Caco-2 (cell line): Measurements from ENCODE around the gene NXN. TPM values are rescaled to one million over a fixed set of nuclear protein-coding genes. Genes with fewer than 3 reads are reported as not detected.

Experiments
- BruUV-seq: library from RNA; stranded (reverse); fragments of 400-500 nt; replicated peaks from 2 replicates; lab custom pipeline; 2021; lab: Mats Ljungman, UMichigan
- CTCF ChIA-PET: fragments of 300-600 bp; sonication (Branson Sonifier 250); formaldehyde crosslinking; loops from one replicate; lab custom pipeline; 2022; ENCODE audit warnings: antibody characterized with exemption; lab: Charles Lee
- POLR2A ChIA-PET: fragments of 300-600 bp; sonication (Branson Sonifier 250); formaldehyde crosslinking; loops from one replicate; lab custom pipeline; 2022; ENCODE audit warnings: antibody characterized with exemption; lab: Charles Lee
- DNase-seq, 2 experiments: peaks; one replicate each; pipeline versions ENCODE4 v3.0.0 to v3.0.0-alpha.2; 2020 to 2022
- H3K27me3 ChIP-seq: replicated peaks from 2 replicates; pipeline ENCODE4 v1.6.0; 2011; ENCODE audit warnings: low read length; ENCODE audit not compliant: control insufficient read depth, insufficient read depth
- H3K36me3 ChIP-seq: 2 replicates; pipeline ENCODE4 v1.5.1; 2011; ENCODE audit warnings: low read length; ENCODE audit not compliant: control insufficient read depth, insufficient read depth
- H3K4me1 ChIP-seq: fragments of 250-450 bp; sonication (Bioruptor Pico); 2 replicates; pipeline ENCODE4 v1.5.1; 2020; ENCODE audit warnings: mild to moderate bottlenecking
- H3K4me3 ChIP-seq: 2 replicates; pipeline ENCODE4 v1.5.1; 2011; ENCODE audit warnings: low read depth, mild to moderate bottlenecking, control low read depth, low read length
- H3K9me3 ChIP-seq: fragments of 250-450 bp; sonication (Bioruptor Pico); 2 replicates; pipeline ENCODE4 v1.5.1; 2020; ENCODE audit warnings: mild to moderate bottlenecking, moderate library complexity
- H3K27ac Mint-ChIP-seq: one replicate; pipeline ENCODE4 v1.8.0; 2022; ENCODE audit warnings: mixed read lengths; ENCODE audit not compliant: unreplicated experiment
- H3K27me3 Mint-ChIP-seq: one replicate; pipeline ENCODE4 v1.8.0; 2022; ENCODE audit warnings: mixed read lengths; ENCODE audit not compliant: insufficient read depth, unreplicated experiment
- H3K36me3 Mint-ChIP-seq: one replicate; pipeline ENCODE4 v1.8.0; 2022; ENCODE audit warnings: mild to moderate bottlenecking, mixed read lengths; ENCODE audit not compliant: insufficient read depth, unreplicated experiment
- H3K4me1 Mint-ChIP-seq: one replicate; pipeline ENCODE4 v1.8.0; 2022; ENCODE audit warnings: low read depth, mixed read lengths; ENCODE audit not compliant: unreplicated experiment
- H3K4me3 Mint-ChIP-seq: one replicate; pipeline ENCODE4 v1.8.0; 2022; ENCODE audit warnings: mild to moderate bottlenecking, moderate library complexity, mixed read lengths; ENCODE audit not compliant: unreplicated experiment
- H3K9me3 Mint-ChIP-seq: one replicate; pipeline ENCODE4 v1.8.0; 2022; ENCODE audit warnings: mixed read lengths; ENCODE audit not compliant: unreplicated experiment
- intact Hi-C: fragments of 100-400 bp; cut with micrococcal nuclease; formaldehyde crosslinking; loops from one replicate; pipeline ENCODE4 v1.10.0; 2022; ENCODE audit not compliant: unreplicated experiment
- total RNA-seq: library from RNA; stranded (reverse); gene quantifications from 2 replicates; pipeline ENCODE4 v1.2.3, GENCODE V29; 2022
- TF ChIP-seq, protein P1 (sequence below), 2 experiments: fragments of 200-600 bp in 1 of 2; IDR thresholded peaks; 1 replicate in 1 of 2; 2 replicates in 1 of 2; pipeline versions ENCODE4 v1.5.1 to v1.8.0; 2011 to 2022; ENCODE audit warnings: antibody characterized with exemption in 1 of 2, control low read depth in 1 of 2, inconsistent platforms in 1 of 2, low read depth in 1 of 2, low read length in 1 of 2, mild to moderate bottlenecking in 1 of 2, moderate library complexity in 1 of 2; ENCODE audit not compliant: insufficient read depth in 1 of 2, severe bottlenecking in 1 of 2, unreplicated experiment in 1 of 2

NXN gene
- total RNA-seq, 1 experiment from 2014 or later: 76.7 TPM

- no peaks in the 10 kb centered on the region for H3K27me3 ChIP-seq
- ChIA-PET CTCF (no interaction called here), POLR2A (interaction anchor here (0.7 kb wide), 1 partner anchor 10 kb away, joined by 3 read pairs; no protein-coding TSS in a partner anchor)
- Mint-ChIP-seq H3K4me1 (no peaks in the 10 kb centered on the region), H3K27me3 (no peaks in the 10 kb centered on the region), H3K36me3 (peaks cover 77% of the 10 kb centered on the region), H3K9me3 (peaks cover 11% of the 10 kb centered on the region), H3K4me3 (no peak overlapping the region), H3K27ac (no peak overlapping the region)
- no TSS peak for BruUV-seq
- no peak for DNase-seq
- TF ChIP-seq, protein P1, sequence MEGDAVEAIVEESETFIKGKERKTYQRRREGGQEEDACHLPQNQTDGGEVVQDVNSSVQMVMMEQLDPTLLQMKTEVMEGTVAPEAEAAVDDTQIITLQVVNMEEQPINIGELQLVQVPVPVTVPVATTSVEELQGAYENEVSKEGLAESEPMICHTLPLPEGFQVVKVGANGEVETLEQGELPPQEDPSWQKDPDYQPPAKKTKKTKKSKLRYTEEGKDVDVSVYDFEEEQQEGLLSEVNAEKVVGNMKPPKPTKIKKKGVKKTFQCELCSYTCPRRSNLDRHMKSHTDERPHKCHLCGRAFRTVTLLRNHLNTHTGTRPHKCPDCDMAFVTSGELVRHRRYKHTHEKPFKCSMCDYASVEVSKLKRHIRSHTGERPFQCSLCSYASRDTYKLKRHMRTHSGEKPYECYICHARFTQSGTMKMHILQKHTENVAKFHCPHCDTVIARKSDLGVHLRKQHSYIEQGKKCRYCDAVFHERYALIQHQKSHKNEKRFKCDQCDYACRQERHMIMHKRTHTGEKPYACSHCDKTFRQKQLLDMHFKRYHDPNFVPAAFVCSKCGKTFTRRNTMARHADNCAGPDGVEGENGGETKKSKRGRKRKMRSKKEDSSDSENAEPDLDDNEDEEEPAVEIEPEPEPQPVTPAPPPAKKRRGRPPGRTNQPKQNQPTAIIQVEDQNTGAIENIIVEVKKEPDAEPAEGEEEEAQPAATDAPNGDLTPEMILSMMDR (IDR thresholded peaks at IDR 0.05; ENCODE audit: insufficient read depth in 1 of 2, low read depth in 1 of 2, low read length in 1 of 2, severe bottlenecking in 1 of 2, unreplicated experiment in 1 of 2): no peak
- intact Hi-C loops: no loop called here
- H3K9me3 ChIP-seq: no peaks in the 10 kb centered on the region
- H3K36me3 ChIP-seq: no peaks in the 10 kb centered on the region; the same call in 1 of the 2 replicates
- H3K4me3 ChIP-seq: no peak overlapping the region
- no peaks in the 10 kb centered on the region for H3K4me1 ChIP-seq
Observed at GRCh38 chr17:846901-847843, 132.4 kb downstream of the NXN start.

- Mint-ChIP-seq H3K27me3 (no peaks in the 10 kb centered on the region), H3K4me3 (no peak overlapping the region), H3K4me1 (no peaks in the 10 kb centered on the region), H3K27ac (peak overlapping the region; percentile 45), H3K9me3 (peaks cover 12% of the 10 kb centered on the region), H3K36me3 (peaks cover 94% of the 10 kb centered on the region)
- CTCF ChIA-PET: no interaction called here
- H3K4me1 ChIP-seq: no peaks in the 10 kb centered on the region
- DNase-seq: no peak
- intact Hi-C loops: no loop called here
- BruUV-seq: no TSS peak
- no peak overlapping the region for H3K4me3 ChIP-seq
- no peaks in the 10 kb centered on the region; the same call in 1 of the 2 replicates for H3K9me3 ChIP-seq
- POLR2A ChIA-PET: no interaction called here
- TF ChIP-seq, protein P1 (IDR thresholded peaks at IDR 0.05; ENCODE audit: insufficient read depth in 1 of 2, low read depth in 1 of 2, low read length in 1 of 2, severe bottlenecking in 1 of 2, unreplicated experiment in 1 of 2): no peak
- H3K36me3 ChIP-seq: no peaks in the 10 kb centered on the region; the same call in 1 of the 2 replicates
- no peaks in the 10 kb centered on the region for H3K27me3 ChIP-seq
Observed at GRCh38 chr17:841313-841712, 138.3 kb downstream of the NXN start.

- peak overlapping the region; percentile 45 for H3K27ac Mint-ChIP-seq
Observed at GRCh38 chr17:838486-838885, 141.1 kb downstream of the NXN start.

More at GRCh38 chr17:838486-838885, 141.1 kb downstream of the NXN start:
- BruUV-seq: no TSS peak
- ChIA-PET CTCF (no interaction called here), POLR2A (no interaction called here)
- H3K9me3 ChIP-seq: no peaks in the 10 kb centered on the region; the same call in 1 of the 2 replicates
- Mint-ChIP-seq H3K4me3 (no peak overlapping the region), H3K4me1 (no peaks in the 10 kb centered on the region), H3K9me3 (peaks cover 12% of the 10 kb centered on the region), H3K27me3 (no peaks in the 10 kb centered on the region), H3K36me3 (peaks cover 90% of the 10 kb centered on the region)
- intact Hi-C loops: no loop called here
- no peaks in the 10 kb centered on the region; the same call in 1 of the 2 replicates for H3K36me3 ChIP-seq
- DNase-seq: no peak
- TF ChIP-seq, protein P1 (IDR thresholded peaks at IDR 0.05; ENCODE audit: insufficient read depth in 1 of 2, low read depth in 1 of 2, low read length in 1 of 2, severe bottlenecking in 1 of 2, unreplicated experiment in 1 of 2): no peak
- H3K4me1 ChIP-seq: no peaks in the 10 kb centered on the region
- no peak overlapping the region for H3K4me3 ChIP-seq
- no peaks in the 10 kb centered on the region for H3K27me3 ChIP-seq
